ENCODE data around the gene L2HGDH.
"Not testable (repeated sequence)": the region's sequence is repeated elsewhere in the genome, so short reads cannot be mapped to it uniquely, and the experiment has no call there.

Gene L2HGDH

DNA sequence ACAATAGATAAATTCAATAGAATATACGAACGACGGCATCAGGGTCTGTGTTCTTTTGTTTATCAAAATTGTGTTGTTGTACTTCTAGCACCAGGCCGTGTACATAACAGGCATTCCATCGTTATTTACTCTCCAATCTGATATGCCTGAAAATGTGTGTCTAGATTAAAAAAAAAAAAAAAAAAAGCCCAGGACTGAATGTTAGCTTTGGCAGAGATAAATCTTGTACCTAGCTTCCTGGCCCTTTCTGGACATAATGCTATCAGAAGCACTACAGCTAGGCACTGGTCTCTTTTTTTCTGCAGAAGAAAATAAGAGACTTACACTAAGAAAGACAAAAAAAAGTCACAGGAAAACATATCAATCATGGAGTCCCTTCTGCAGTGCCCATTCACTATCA is 47.6 kb upstream of the L2HGDH start:
- peaks cover 25% of the 10 kb centered on the region for H3K4me1 ChIP-seq (ENCODE audit: insufficient read depth, low read length)
- no peak overlapping the region for H3K9ac ChIP-seq (ENCODE audit: low read depth, low read length)
- no peaks in the 10 kb centered on the region for H4K20me1 ChIP-seq (ENCODE audit: insufficient read depth, low read length)
- no peaks in the 10 kb centered on the region for H3K79me2 ChIP-seq (ENCODE audit: insufficient read depth, low read length)
- peaks cover 3% of the 10 kb centered on the region; the same call in 1 of the 2 replicates for H3K36me3 ChIP-seq (ENCODE audit: insufficient read depth, low read length)
- TF ChIP-seq EZH2 (IDR thresholded peaks at IDR 0.05; ENCODE audit: borderline replicate concordance, low read depth, low read length, severe bottlenecking), result no peak
- TF ChIP-seq, protein P1, sequence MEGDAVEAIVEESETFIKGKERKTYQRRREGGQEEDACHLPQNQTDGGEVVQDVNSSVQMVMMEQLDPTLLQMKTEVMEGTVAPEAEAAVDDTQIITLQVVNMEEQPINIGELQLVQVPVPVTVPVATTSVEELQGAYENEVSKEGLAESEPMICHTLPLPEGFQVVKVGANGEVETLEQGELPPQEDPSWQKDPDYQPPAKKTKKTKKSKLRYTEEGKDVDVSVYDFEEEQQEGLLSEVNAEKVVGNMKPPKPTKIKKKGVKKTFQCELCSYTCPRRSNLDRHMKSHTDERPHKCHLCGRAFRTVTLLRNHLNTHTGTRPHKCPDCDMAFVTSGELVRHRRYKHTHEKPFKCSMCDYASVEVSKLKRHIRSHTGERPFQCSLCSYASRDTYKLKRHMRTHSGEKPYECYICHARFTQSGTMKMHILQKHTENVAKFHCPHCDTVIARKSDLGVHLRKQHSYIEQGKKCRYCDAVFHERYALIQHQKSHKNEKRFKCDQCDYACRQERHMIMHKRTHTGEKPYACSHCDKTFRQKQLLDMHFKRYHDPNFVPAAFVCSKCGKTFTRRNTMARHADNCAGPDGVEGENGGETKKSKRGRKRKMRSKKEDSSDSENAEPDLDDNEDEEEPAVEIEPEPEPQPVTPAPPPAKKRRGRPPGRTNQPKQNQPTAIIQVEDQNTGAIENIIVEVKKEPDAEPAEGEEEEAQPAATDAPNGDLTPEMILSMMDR (IDR thresholded peaks at IDR 0.05; ENCODE audit: borderline replicate concordance, extremely low read depth, low read length, poor library complexity, severe bottlenecking), result no peak
- H3K9me3 ChIP-seq (ENCODE audit: insufficient read depth, low read length, severe bottlenecking), result no peaks in the 10 kb centered on the region
- H2AFZ ChIP-seq (ENCODE audit: low read depth, low read length), result no peak overlapping the region
- no peak for ATAC-seq (ENCODE audit: insufficient read depth, low read depth)
- no peak overlapping the region for H3K27ac ChIP-seq (ENCODE audit: low read length)
- no peaks in the 10 kb centered on the region for H3K27me3 ChIP-seq (ENCODE audit: insufficient read depth, low read length, poor library complexity)
- no peak overlapping the region for H3K4me2 ChIP-seq (ENCODE audit: insufficient read depth, low read length)
- H3K4me3 ChIP-seq (ENCODE audit: low read depth in 1 of 2, low read length in 2 of 2), result no peak overlapping the region
- no peak for DNase-seq

DNA sequence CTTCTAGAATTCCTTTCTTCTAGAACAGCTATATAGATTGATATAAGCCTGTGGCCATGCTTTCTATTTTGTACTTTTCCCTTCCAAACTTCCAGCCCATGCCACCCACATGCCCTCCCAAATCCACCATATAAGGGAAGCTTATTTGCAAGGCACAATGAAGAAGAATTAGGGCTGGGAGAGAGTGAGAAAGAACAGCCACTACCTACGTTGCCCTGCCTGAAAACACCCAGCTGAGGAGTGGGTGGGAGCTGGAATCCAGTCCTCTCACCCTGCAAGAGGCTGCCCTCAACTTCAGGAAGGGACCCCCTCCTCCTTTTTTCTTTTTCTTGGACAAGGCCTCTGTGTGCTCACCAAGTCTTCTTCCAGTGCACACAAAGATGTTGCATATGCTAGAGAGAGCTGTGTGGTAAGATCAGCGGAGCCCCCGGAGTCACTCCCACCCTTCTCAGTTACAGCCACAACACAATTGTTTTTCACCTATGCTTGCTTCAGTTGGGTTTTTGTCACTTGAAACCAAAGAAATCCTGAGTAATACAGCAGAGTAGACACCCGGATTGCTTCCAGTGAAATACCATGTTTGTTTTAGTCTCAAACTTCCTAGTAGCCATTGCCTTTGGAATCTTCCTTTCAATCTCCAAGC is 45.8 kb upstream of the L2HGDH start:
- Histone ChIP-seq H3K36me3 (ENCODE audit: insufficient read depth, low read length) (peaks cover 3% of the 10 kb centered on the region; the same call in 1 of the 2 replicates), H4K20me1 (ENCODE audit: insufficient read depth, low read length) (no peaks in the 10 kb centered on the region), H2AFZ (ENCODE audit: low read depth, low read length) (no peak overlapping the region), H3K27ac (ENCODE audit: low read length) (no peak overlapping the region), H3K9me3 (ENCODE audit: insufficient read depth, low read length, severe bottlenecking) (no peaks in the 10 kb centered on the region), H3K9ac (ENCODE audit: low read depth, low read length) (no peak overlapping the region), H3K27me3 (ENCODE audit: insufficient read depth, low read length, poor library complexity) (no peaks in the 10 kb centered on the region), H3K4me1 (ENCODE audit: insufficient read depth, low read length) (peaks cover 7% of the 10 kb centered on the region), H3K4me3 (ENCODE audit: low read depth in 1 of 2, low read length in 2 of 2) (no peak overlapping the region), H3K79me2 (ENCODE audit: insufficient read depth, low read length) (no peaks in the 10 kb centered on the region), H3K4me2 (ENCODE audit: insufficient read depth, low read length) (no peak overlapping the region)
- TF ChIP-seq, protein P1 (IDR thresholded peaks at IDR 0.05; ENCODE audit: borderline replicate concordance, extremely low read depth, low read length, poor library complexity, severe bottlenecking), result no peak
- TF ChIP-seq EZH2 (IDR thresholded peaks at IDR 0.05; ENCODE audit: borderline replicate concordance, low read depth, low read length, severe bottlenecking), result no peak
- DNase-seq, result no peak
- no peak for ATAC-seq (ENCODE audit: insufficient read depth, low read depth)

DNA sequence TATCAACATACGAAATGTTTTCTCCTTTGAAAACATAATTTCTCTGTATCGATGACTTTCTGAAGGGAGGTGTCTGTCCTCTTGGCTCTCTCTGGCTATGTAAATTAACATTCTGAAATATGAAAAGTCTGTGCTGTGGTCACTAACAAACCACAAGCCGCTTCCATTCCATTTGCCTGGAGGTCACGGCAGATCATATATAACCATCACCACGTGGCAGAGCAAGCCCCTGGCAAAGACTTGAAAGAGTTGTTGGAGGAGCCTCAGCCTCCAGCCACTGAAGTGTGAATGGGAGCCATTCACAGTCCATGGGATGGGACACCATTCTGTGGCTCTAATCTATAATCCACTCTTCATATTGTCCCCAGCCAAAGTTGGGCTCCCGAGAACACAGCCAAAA is 45.1 kb upstream of the L2HGDH start:
- Histone ChIP-seq H3K9me3 (ENCODE audit: insufficient read depth, low read length, severe bottlenecking) (no peaks in the 10 kb centered on the region), H3K4me2 (ENCODE audit: insufficient read depth, low read length) (no peak overlapping the region), H3K4me1 (ENCODE audit: insufficient read depth, low read length) (no peaks in the 10 kb centered on the region), H3K36me3 (ENCODE audit: insufficient read depth, low read length) (peaks cover 3% of the 10 kb centered on the region; the same call in 1 of the 2 replicates), H4K20me1 (ENCODE audit: insufficient read depth, low read length) (no peaks in the 10 kb centered on the region), H3K27ac (ENCODE audit: low read length) (no peak overlapping the region), H3K27me3 (ENCODE audit: insufficient read depth, low read length, poor library complexity) (no peaks in the 10 kb centered on the region), H3K9ac (ENCODE audit: low read depth, low read length) (no peak overlapping the region), H3K4me3 (ENCODE audit: low read depth in 1 of 2, low read length in 2 of 2) (no peak overlapping the region), H3K79me2 (ENCODE audit: insufficient read depth, low read length) (no peaks in the 10 kb centered on the region), H2AFZ (ENCODE audit: low read depth, low read length) (no peak overlapping the region)
- ATAC-seq (ENCODE audit: insufficient read depth, low read depth) (no peak), DNase-seq (no peak)
- TF ChIP-seq EZH2 (IDR thresholded peaks at IDR 0.05; ENCODE audit: borderline replicate concordance, low read depth, low read length, severe bottlenecking), result no peak
- TF ChIP-seq, protein P1 (IDR thresholded peaks at IDR 0.05; ENCODE audit: borderline replicate concordance, extremely low read depth, low read length, poor library complexity, severe bottlenecking), result no peak

DNA sequence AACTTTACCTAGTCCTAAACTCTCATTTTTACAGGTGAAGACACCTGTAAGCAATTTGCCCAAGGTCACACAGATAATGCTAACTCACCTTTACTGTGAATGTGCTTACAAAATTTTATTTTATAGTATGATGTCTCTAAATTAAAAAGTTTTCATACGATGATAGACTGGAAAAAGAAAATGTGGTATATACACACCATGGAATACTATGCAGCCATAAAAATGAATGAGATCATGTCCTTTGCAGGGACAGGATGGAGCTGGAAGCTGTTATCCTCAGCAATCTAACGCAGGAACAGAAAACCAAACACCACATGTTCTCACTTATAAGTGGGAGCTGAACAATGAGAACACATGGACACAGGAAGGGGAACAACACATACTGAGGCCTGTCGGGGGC is 44.3 kb upstream of the L2HGDH start:
- not testable (repeated sequence) for H2AFZ ChIP-seq (ENCODE audit: low read depth, low read length); H3K27ac ChIP-seq (ENCODE audit: low read length); H3K4me1 ChIP-seq (ENCODE audit: insufficient read depth, low read length); H3K79me2 ChIP-seq (ENCODE audit: insufficient read depth, low read length); H3K9me3 ChIP-seq (ENCODE audit: insufficient read depth, low read length, severe bottlenecking); DNase-seq; H3K4me3 ChIP-seq (ENCODE audit: low read depth in 1 of 2, low read length in 2 of 2); H3K9ac ChIP-seq (ENCODE audit: low read depth, low read length); H3K27me3 ChIP-seq (ENCODE audit: insufficient read depth, low read length, poor library complexity); H3K4me2 ChIP-seq (ENCODE audit: insufficient read depth, low read length); H4K20me1 ChIP-seq (ENCODE audit: insufficient read depth, low read length); ATAC-seq (ENCODE audit: insufficient read depth, low read depth); H3K36me3 ChIP-seq (ENCODE audit: insufficient read depth, low read length)

All from DND-41 (cell line).